Epithelial cell of esophagus (primary cell): ENCODE results near the gene NUBP1.
A peak's percentile ranks its signal among the peaks of the same experiment; 100 is the strongest.

Experiments
- DNase-seq: peaks from one replicate; pipeline ENCODE4 v3.0.0; 2010; ENCODE audit warnings: low read depth
- H3K4me3 ChIP-seq: 2 replicates; pipeline ENCODE4 v1.5.1; 2011; ENCODE audit warnings: mild to moderate bottlenecking, low read length, control low read depth
- TF ChIP-seq, protein P1 (sequence below): IDR thresholded peaks from 2 replicates; pipeline ENCODE4 v1.5.1; 2011; ENCODE audit warnings: low read depth, mild to moderate bottlenecking, low read length, control low read depth, inconsistent platforms; ENCODE audit not compliant: insufficient read depth; ENCODE audit errors: missing control alignments

The NUBP1 gene

DNA sequence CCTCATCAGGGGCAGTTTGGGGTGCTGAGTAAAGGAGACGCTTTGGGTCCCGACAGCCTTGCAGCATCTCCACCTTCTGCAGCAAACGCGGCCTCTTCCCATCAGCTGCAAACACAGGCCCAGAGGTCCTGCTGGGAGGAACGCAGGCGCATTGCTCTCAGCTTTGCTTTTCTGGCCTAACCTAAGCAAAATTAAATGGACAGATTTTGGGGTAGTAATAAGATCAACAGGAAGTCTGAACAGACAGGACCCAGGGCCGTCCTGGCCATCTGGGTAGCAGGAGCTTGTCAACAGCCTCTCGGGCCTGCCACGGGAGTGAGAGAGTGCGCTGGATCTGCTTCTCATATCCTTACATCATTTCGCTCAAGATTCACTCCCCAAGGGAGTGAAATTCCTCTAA, 7.2 kb downstream of the NUBP1 start:
- TF ChIP-seq, protein P1, sequence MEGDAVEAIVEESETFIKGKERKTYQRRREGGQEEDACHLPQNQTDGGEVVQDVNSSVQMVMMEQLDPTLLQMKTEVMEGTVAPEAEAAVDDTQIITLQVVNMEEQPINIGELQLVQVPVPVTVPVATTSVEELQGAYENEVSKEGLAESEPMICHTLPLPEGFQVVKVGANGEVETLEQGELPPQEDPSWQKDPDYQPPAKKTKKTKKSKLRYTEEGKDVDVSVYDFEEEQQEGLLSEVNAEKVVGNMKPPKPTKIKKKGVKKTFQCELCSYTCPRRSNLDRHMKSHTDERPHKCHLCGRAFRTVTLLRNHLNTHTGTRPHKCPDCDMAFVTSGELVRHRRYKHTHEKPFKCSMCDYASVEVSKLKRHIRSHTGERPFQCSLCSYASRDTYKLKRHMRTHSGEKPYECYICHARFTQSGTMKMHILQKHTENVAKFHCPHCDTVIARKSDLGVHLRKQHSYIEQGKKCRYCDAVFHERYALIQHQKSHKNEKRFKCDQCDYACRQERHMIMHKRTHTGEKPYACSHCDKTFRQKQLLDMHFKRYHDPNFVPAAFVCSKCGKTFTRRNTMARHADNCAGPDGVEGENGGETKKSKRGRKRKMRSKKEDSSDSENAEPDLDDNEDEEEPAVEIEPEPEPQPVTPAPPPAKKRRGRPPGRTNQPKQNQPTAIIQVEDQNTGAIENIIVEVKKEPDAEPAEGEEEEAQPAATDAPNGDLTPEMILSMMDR = no peak

GRCh38 chr16:10751291-10751697, 7.7 kb downstream of the NUBP1 start:
- TF ChIP-seq, protein P1 = no peak
- no peak for DNase-seq

More for the DNA sequence above, 7.2 kb downstream of the NUBP1 start:
- no peak overlapping the region for H3K4me3 ChIP-seq
- DNase-seq = no peak

DNA sequence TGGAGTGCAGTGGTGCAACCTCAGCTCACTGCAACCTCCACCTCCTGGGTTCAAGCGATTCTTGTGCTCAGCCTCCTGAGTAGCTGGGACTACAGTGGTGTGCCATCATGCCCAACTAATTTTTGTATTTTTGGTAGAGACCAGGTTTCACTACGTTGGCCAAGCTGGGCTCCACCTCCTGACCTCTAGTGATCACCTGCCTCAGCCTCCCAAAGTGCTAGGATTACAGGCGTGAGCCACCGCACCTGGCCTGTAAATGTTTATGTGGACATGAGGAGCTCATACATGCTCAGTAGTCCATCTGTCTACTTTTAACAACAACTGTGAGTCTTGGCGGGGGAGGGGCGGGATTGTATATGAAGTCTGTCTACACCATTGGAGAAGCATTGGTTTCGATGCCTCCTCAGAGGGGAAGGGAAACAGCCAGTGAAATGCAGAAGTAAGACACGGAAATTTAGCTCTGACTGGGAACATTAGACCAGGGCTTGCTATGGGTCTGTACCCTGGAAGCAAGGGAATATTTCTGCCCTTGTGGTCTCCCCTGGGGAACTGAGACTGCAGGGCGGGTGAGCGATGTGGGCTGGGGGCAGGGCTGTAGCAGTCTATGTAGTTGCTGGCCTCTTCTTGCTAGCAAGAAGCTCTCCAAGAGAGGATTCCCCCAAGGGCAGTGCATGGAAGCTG, 9.3 kb downstream of the NUBP1 start:
- DNase-seq = no peak
- no peak overlapping the region for H3K4me3 ChIP-seq
- TF ChIP-seq, protein P1 = no peak

More at GRCh38 chr16:10751291-10751697, 7.7 kb downstream of the NUBP1 start:
- no peak overlapping the region for H3K4me3 ChIP-seq

GRCh38 chr16:10753670-10754069, 10.0 kb downstream of the NUBP1 start:
- TF ChIP-seq, protein P1 = no peak
- no peak for DNase-seq
- H3K4me3 ChIP-seq = no peak overlapping the region

DNA sequence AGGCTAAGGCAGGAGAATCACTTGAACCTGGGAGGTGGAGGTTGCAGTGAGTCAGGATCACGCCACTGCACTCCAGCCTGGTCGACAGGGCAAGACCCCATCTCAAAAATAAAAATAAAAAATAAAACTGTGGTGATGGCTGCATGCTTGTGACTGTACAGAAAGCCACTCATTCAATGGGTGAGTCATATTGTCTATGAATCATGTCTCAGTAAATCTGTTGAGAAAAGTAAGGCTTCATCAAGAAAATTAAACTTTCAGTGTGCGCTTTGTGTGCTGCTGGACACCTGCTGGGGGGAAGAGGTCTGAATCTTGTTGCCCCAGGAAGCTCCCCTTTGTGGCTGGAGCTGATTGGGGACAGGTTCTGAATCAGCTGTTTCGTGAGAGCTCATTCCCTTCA, 11.3 kb downstream of the NUBP1 start:
- DNase-seq = peak; percentile 73
- no peak overlapping the region for H3K4me3 ChIP-seq
- TF ChIP-seq, protein P1 = no peak

- TF ChIP-seq, protein P1 = no peak
- H3K4me3 ChIP-seq = no peak overlapping the region
- DNase-seq = no peak
Observed at GRCh38 chr16:10756574-10756973, 12.9 kb downstream of the NUBP1 start.

DNA sequence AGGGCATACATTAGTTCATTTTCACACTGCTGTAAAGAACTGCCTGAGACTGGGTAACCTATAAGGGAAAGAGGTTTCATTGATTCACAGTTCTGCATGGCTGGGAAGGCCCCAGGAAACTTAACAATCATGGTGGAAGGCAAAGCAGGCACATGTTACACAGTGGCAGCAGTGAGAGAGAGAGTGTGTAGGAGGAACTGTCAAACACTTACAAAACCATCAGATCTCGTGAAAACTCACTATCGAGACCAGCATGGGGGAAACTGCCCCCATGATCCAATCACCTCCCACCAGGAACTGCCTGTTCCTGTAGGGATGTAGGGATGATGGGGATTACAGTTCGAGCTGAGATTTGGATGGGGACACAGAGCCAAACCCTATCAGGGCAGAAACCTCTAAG, 17.2 kb downstream of the NUBP1 start:
- no peak overlapping the region for H3K4me3 ChIP-seq
- TF ChIP-seq, protein P1 = no peak
- DNase-seq = no peak
